MM.1S (cell line): ENCODE measurements around the gene NOL4L.

Experiments used
- DNase-seq: peaks from one replicate; pipeline ENCODE4 v3.0.0-alpha.2; 2015
- H2AFZ ChIP-seq: fragments of 300-600 bp; sonication (generic); 2 replicates; pipeline ENCODE4 v1.6.0; 2016; ENCODE audit warnings: antibody characterized with exemption, low read length
- H3F3A ChIP-seq: fragments of 300-600 bp; sonication (generic); 2 replicates; pipeline ENCODE4 v1.6.1; 2016; ENCODE audit warnings: mild to moderate bottlenecking, antibody characterized with exemption, low read length, moderate library complexity, mixed read lengths; ENCODE audit not compliant: insufficient read depth
- H3K27ac ChIP-seq: fragments of 300-600 bp; sonication (generic); 2 replicates; pipeline ENCODE4 v1.5.1; 2016; ENCODE audit warnings: mild to moderate bottlenecking, low read length
- H3K27me3 ChIP-seq: fragments of 300-600 bp; sonication (generic); replicated peaks from 2 replicates; pipeline ENCODE4 v1.6.0; 2016; ENCODE audit warnings: low read length; ENCODE audit not compliant: insufficient read depth
- H3K36me3 ChIP-seq: fragments of 300-600 bp; sonication (generic); replicated peaks from 2 replicates; pipeline ENCODE4 v1.6.1; 2016; ENCODE audit warnings: mild to moderate bottlenecking, low read length, mixed read lengths; ENCODE audit not compliant: insufficient read depth
- H3K4me1 ChIP-seq: fragments of 300-600 bp; sonication (generic); 2 replicates; pipeline ENCODE4 v1.6.1; 2016; ENCODE audit warnings: low read length, mixed read lengths
- H3K4me2 ChIP-seq: fragments of 300-600 bp; sonication (generic); 2 replicates; pipeline ENCODE4 v1.6.0; 2016; ENCODE audit warnings: low read depth, low read length
- H3K4me3 ChIP-seq: fragments of 300-600 bp; sonication (generic); 2 replicates; pipeline ENCODE4 v1.5.1; 2016; ENCODE audit warnings: low read length, mixed read lengths
- H3K79me2 ChIP-seq: fragments of 300-600 bp; sonication (generic); 2 replicates; pipeline ENCODE4 v1.6.1; 2016; ENCODE audit warnings: mixed run types, low read length, mixed read lengths
- H3K9ac ChIP-seq: fragments of 300-600 bp; sonication (generic); 2 replicates; pipeline ENCODE4 v1.6.1; 2016; ENCODE audit warnings: low read length, mixed read lengths
- H3K9me2 ChIP-seq: fragments of 300-600 bp; sonication (generic); replicated peaks from 2 replicates; pipeline ENCODE4 v1.6.1; 2016; ENCODE audit warnings: mild to moderate bottlenecking, low read length, mixed read lengths; ENCODE audit not compliant: insufficient read depth
- H3K9me3 ChIP-seq: fragments of 300-600 bp; sonication (generic); replicated peaks from 2 replicates; pipeline ENCODE4 v1.6.1; 2016; ENCODE audit warnings: mild to moderate bottlenecking, low read length, mixed read lengths; ENCODE audit not compliant: insufficient read depth
- H4K20me1 ChIP-seq: fragments of 300-600 bp; sonication (generic); 2 replicates; pipeline ENCODE4 v1.6.1; 2016; ENCODE audit warnings: mild to moderate bottlenecking, low read length, moderate library complexity, mixed read lengths; ENCODE audit not compliant: insufficient read depth
- EZH2 ChIP-seq: fragments of 300-600 bp; sonication (generic); optimal IDR thresholded peaks from 2 replicates; pipeline ENCODE3; 2017; ENCODE audit warnings: low read depth, mild to moderate bottlenecking, antibody characterized with exemption, low read length, mixed read lengths
- EZH2phosphoT487 ChIP-seq: fragments of 300-600 bp; sonication (generic); IDR thresholded peaks from 2 replicates; pipeline ENCODE4 v1.6.1; 2018; ENCODE audit warnings: antibody characterized with exemption, low read length
- TF ChIP-seq, protein P1 (sequence below): fragments of 300-600 bp; sonication (generic); IDR thresholded peaks from 2 replicates; pipeline ENCODE4 v1.5.1; 2016; ENCODE audit warnings: antibody characterized with exemption, low read length, mixed read lengths

The NOL4L gene

DNA sequence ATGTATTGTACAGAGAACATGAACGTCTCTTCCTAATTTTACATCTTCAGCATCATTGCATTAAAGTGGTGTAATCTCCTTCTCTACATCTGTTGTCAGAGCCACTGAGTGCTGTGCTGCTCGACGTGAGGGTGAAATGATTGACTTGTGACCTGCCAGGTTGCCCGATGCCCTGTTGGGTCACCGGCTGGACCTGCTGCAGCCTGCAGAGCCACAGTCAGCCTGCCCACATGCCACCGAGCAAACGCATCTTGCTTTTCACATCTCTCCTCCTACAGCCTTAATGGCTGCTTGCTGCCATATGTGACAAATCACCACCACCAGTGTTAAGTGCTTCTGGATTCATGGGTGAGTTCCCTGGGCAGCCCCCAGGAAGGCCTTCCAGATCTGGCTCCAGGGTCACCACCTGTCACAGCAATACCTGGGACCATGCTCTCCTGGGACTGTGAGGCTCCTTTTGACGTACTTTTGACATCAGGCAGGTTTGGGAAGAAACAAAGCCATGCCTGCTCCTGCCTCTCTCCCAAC is 146.7 kb downstream of the NOL4L start:
- no peak overlapping the region for H2AFZ ChIP-seq
- no peaks in the 10 kb centered on the region for H4K20me1 ChIP-seq
- H3K27ac ChIP-seq = no peak overlapping the region
- H3K27me3 ChIP-seq = no peaks in the 10 kb centered on the region
- TF ChIP-seq EZH2 = no peak
- TF ChIP-seq, protein P1, sequence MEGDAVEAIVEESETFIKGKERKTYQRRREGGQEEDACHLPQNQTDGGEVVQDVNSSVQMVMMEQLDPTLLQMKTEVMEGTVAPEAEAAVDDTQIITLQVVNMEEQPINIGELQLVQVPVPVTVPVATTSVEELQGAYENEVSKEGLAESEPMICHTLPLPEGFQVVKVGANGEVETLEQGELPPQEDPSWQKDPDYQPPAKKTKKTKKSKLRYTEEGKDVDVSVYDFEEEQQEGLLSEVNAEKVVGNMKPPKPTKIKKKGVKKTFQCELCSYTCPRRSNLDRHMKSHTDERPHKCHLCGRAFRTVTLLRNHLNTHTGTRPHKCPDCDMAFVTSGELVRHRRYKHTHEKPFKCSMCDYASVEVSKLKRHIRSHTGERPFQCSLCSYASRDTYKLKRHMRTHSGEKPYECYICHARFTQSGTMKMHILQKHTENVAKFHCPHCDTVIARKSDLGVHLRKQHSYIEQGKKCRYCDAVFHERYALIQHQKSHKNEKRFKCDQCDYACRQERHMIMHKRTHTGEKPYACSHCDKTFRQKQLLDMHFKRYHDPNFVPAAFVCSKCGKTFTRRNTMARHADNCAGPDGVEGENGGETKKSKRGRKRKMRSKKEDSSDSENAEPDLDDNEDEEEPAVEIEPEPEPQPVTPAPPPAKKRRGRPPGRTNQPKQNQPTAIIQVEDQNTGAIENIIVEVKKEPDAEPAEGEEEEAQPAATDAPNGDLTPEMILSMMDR = no peak
- H3K4me3 ChIP-seq = no peak overlapping the region
- no peaks in the 10 kb centered on the region for H3F3A ChIP-seq
- H3K9me3 ChIP-seq = no peaks in the 10 kb centered on the region
- H3K4me1 ChIP-seq = no peaks in the 10 kb centered on the region
- no peaks in the 10 kb centered on the region for H3K9me2 ChIP-seq
- no peak overlapping the region for H3K9ac ChIP-seq
- H3K36me3 ChIP-seq = peaks cover 9% of the 10 kb centered on the region; the same call in 1 of the 2 replicates
- no peaks in the 10 kb centered on the region for H3K79me2 ChIP-seq
- no peak overlapping the region for H3K4me2 ChIP-seq
- DNase-seq = no peak

DNA sequence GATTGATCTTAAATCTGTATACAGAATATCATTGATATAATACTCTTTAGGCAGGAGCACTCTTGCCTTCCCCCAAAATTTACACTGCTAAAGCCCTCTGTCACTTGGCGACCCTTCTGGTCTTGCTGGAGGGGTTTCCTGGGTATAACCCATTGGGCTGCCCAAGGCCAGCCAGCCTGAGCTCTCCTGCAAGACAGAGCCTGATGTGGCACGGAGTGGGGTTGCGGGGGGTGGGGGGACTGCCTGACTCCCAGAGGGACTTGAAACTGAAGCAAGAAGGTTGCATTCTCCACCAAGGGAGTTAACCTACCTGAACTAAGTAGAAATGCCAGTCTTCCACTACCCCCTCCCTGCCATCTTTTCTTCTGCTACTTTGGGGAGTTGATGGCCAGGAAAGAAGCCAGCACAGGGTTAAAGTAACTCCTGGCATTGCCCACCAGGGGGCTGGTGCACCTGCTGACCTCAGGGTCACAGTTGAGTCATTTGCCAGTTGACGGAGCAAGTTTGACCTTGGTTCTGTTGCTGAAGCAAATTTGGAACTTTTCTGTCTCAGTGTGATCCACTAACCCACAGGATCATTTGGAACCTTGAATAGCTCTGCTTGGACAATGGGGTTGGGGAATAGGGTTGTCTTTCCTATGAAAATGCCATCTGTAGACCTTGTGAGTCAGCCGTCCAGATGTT is 147.6 kb downstream of the NOL4L start:
- DNase-seq = no peak
- TF ChIP-seq, protein P1 = peak; percentile 26
- no peak for TF ChIP-seq EZH2
- Histone ChIP-seq H2AFZ (no peak overlapping the region), H4K20me1 (no peaks in the 10 kb centered on the region), H3K4me3 (no peak overlapping the region), H3K4me2 (no peak overlapping the region), H3K4me1 (no peaks in the 10 kb centered on the region), H3K79me2 (no peaks in the 10 kb centered on the region), H3K27me3 (no peaks in the 10 kb centered on the region), H3F3A (no peaks in the 10 kb centered on the region), H3K9me3 (no peaks in the 10 kb centered on the region), H3K9me2 (no peaks in the 10 kb centered on the region), H3K36me3 (peaks cover 14% of the 10 kb centered on the region; the same call in 1 of the 2 replicates), H3K9ac (no peak overlapping the region), H3K27ac (no peak overlapping the region)

DNA sequence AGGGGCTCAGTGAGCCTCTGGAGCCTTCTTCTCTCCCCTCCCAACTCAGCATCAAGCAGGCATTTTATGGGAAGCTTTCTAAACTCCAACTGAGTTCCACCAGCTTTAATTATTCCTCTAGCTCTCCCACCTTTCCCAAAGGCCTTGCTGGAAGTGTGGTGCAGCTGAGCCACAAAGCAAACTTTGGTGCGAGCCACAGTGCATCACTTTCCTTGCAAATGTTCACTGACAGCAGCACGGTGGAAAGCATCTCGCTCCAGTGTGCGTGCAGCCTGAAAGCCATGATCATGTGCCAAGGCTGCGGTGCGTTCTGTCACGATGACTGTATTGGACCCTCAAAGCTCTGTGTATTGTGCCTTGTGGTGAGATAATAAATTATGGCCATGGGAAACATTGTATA is 148.2 kb downstream of the NOL4L start:
- H3K79me2 ChIP-seq = no peaks in the 10 kb centered on the region
- DNase-seq = no peak
- H2AFZ ChIP-seq = no peak overlapping the region
- no peak overlapping the region for H3K9ac ChIP-seq
- no peak overlapping the region for H3K4me2 ChIP-seq
- TF ChIP-seq EZH2phosphoT487 (no peak), EZH2 (no peak)
- TF ChIP-seq, protein P1 = no peak
- H3K36me3 ChIP-seq = peaks cover 17% of the 10 kb centered on the region; the same call in 1 of the 2 replicates
- no peaks in the 10 kb centered on the region for H3K9me2 ChIP-seq
- no peaks in the 10 kb centered on the region for H3F3A ChIP-seq
- H3K27me3 ChIP-seq = no peaks in the 10 kb centered on the region
- no peaks in the 10 kb centered on the region for H4K20me1 ChIP-seq
- H3K4me1 ChIP-seq = no peaks in the 10 kb centered on the region
- no peak overlapping the region for H3K27ac ChIP-seq
- H3K9me3 ChIP-seq = no peaks in the 10 kb centered on the region
- H3K4me3 ChIP-seq = no peak overlapping the region
